Astrocyte of the spinal cord (primary cell): ENCODE results near the gene REX1BD.

Experiments
- DNase-seq: peaks from one replicate; pipeline ENCODE4 v3.0.0; 2011; ENCODE audit warnings: low read depth, low spot score
- H3K4me3 ChIP-seq: 2 replicates; pipeline ENCODE4 v1.5.1; 2011; ENCODE audit warnings: low read depth, mild to moderate bottlenecking, low read length, moderate library complexity
- CTCF ChIP-seq: IDR thresholded peaks from 2 replicates; pipeline ENCODE4 v1.5.1; 2012; ENCODE audit warnings: low read depth, mild to moderate bottlenecking, low read length, inconsistent platforms
- in situ Hi-C: cut with HindIII; loops from 2 replicates; pipeline ENCODE4 v1.10.0; 2017; ENCODE audit warnings: low sequenced_read_pairs

REX1BD gene

GRCh38 chr19:18603255-18603957 lies 14.8 kb downstream of the REX1BD start:
- H3K4me3 ChIP-seq, result no peak overlapping the region
- DNase-seq, result peak; percentile 7
- in situ Hi-C loops, result no loop called here
- TF ChIP-seq CTCF, result peak; percentile 29

DNA sequence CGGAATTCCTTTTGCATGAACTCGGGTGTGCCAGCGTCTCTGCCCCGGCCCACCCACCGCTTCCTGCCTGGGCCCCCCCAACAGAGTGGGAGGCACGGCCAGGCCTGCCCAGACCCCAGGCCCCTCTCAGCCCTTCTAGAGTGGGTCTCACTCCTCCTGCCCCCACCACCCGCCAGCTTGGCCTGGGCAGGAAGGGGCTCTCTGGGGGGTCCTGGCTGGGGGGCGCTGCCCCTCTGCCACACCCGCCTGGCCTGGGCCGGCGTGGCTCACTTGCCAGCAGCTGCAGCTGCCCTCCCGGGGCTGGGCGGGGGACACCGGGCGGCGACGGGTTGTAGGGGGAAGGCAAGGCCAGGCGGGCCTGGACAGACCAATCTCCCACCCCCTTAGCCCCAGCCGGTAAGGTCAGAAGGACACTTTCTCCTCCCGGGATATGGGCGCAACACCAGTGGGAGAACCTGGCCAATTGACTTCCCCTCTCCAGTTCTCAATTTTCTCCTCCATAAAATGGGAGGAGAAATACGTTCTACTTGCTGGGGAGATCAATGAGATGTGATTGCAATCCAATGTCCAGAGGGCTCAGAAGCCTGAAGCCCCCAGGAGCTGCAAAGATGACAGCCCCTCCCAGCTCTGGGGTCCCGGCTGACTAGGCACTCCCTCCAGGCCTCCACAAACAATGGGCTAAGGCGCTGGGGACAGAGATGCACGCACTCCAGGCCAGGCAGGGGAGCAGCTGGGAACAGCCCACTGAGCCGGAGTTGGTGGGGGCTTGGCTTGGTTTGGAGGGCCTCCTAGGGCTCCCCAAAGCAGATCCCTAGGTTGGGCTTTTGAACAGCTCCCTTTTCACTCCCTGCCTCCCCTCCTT lies 15.6 kb downstream of the REX1BD start:
- H3K4me3 ChIP-seq, result no peak overlapping the region
- no peak for TF ChIP-seq CTCF
- DNase-seq, result no peak
- in situ Hi-C loops, result no loop called here

DNA sequence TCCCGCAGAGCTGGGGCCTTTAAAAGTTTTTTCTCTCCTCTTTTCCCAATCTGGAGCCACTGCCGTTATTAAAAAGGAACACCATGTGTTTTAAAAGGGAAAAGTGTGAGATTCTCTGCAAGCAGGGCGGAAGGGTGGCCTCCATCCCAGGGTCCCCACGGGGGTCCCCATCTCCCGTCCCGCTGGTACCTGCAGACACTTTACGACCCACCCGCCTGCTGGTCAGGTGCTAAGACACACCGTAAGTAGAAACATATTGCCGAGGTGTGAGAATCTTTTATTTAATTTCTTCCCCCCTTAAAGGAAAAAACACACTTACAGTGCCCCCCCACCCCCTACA lies 16.2 kb downstream of the REX1BD start:
- DNase-seq, result no peak
- no peak overlapping the region for H3K4me3 ChIP-seq
- no peak for TF ChIP-seq CTCF
- in situ Hi-C loops, result no loop called here

- H3K4me3 ChIP-seq, result no peak overlapping the region
- in situ Hi-C loops, result no loop called here
- TF ChIP-seq CTCF, result no peak
- DNase-seq, result no peak
Observed at GRCh38 chr19:18605196-18605545, 16.6 kb downstream of the REX1BD start.

- in situ Hi-C loops, result no loop called here
- H3K4me3 ChIP-seq, result no peak overlapping the region
- DNase-seq, result no peak
- TF ChIP-seq CTCF, result no peak
Observed at GRCh38 chr19:18605546-18606280, 17.1 kb downstream of the REX1BD start.

GRCh38 chr19:18606281-18607225 lies 18.0 kb downstream of the REX1BD start, which contains the start of gene CRLF1:
TSS of gene CRLF1 (minus strand) at chr19:18606799. CDS start at chr19:18606656, 143 bp downstream.
- no peak for TF ChIP-seq CTCF
- no peak within 1 kb of the TSS for H3K4me3 ChIP-seq
- in situ Hi-C loops, result no loop called here
- DNase-seq, result no peak
